Activated CD4-positive, alpha-beta T cell treated with anti-CD3 and anti-CD28 coated beads for 36 hours (primary cell): Measurements from ENCODE around the gene ACOT2. TPM values are rescaled to one million over a fixed set of nuclear protein-coding genes. Genes with fewer than 3 reads are reported as not detected.
"Not testable (repeated sequence)": the region's sequence is repeated elsewhere in the genome, so short reads cannot be mapped to it uniquely, and the experiment has no call there.

ENCODE experiments used
- ATAC-seq: fragments of 200-7000 bp; cut with Tn5 transposase; one replicate; pipeline ENCODE4 v1.10.0; 2021; ENCODE audit warnings: mild to moderate bottlenecking, moderate library complexity
- CTCF ChIA-PET: fragments of 350-600 bp; sonication (Branson Sonifier 250); formaldehyde crosslinking; loops from one replicate; lab custom pipeline; 2021; ENCODE audit warnings: antibody characterized with exemption; lab: Charles Lee
- POLR2A ChIA-PET: fragments of 350-600 bp; sonication (Branson Sonifier 250); formaldehyde crosslinking; loops from one replicate; lab custom pipeline; 2021; ENCODE audit warnings: antibody characterized with exemption, inconsistent platforms; lab: Charles Lee
- DNase-seq: peaks from one replicate; pipeline ENCODE4 v3.0.0-alpha.2; 2020
- H3K27ac Mint-ChIP-seq: one replicate; pipeline ENCODE4 v1.8.0; 2021; ENCODE audit warnings: mixed read lengths
- H3K27me3 Mint-ChIP-seq: one replicate; pipeline ENCODE4 v1.8.0; 2021; ENCODE audit warnings: mixed read lengths
- H3K36me3 Mint-ChIP-seq: one replicate; pipeline ENCODE4 v1.8.0; 2021; ENCODE audit warnings: low read depth, mixed read lengths
- H3K4me1 Mint-ChIP-seq: one replicate; pipeline ENCODE4 v1.8.0; 2021; ENCODE audit warnings: mixed read lengths
- H3K4me3 Mint-ChIP-seq: one replicate; pipeline ENCODE4 v1.8.0; 2021; ENCODE audit warnings: mild to moderate bottlenecking, moderate library complexity, mixed read lengths
- H3K9me3 Mint-ChIP-seq: one replicate; pipeline ENCODE4 v1.8.0; 2021; ENCODE audit warnings: low read depth, mixed read lengths
- intact Hi-C, 2 experiments: fragments of 100-400 bp; cut with DNase I in 1 of 2; cut with micrococcal nuclease in 1 of 2; formaldehyde crosslinking; loops; one replicate each; pipeline versions ENCODE4 v1.14.2 to v1.15.1; 2022 to 2024; cut with DNase I, micrococcal nuclease
- total RNA-seq, 2 experiments: library from RNA; stranded (reverse); gene quantifications; one replicate each; pipeline ENCODE4 v1.2.3, GENCODE V29; 2021

ACOT2 gene
- total RNA-seq, 2 experiments from 2014 or later, result 2.8 to 5.0 TPM

GRCh38 chr14:73589116-73589515 is 20.1 kb downstream of the ACOT2 start:
- Mint-ChIP-seq H3K4me1 (peaks cover 9% of the 10 kb centered on the region), H3K36me3 (peaks cover 2% of the 10 kb centered on the region), H3K27ac (no peak overlapping the region), H3K4me3 (no peak overlapping the region), H3K27me3 (no peaks in the 10 kb centered on the region), H3K9me3 (no peaks in the 10 kb centered on the region)
- DNase-seq, result no peak
- intact Hi-C loops, result no loop called here
- ChIA-PET CTCF (interaction anchor here (0.5 to 1.8 kb wide), 9 partner anchors 19 to 345 kb away, joined by 3 to 12 read pairs (median 4); partner anchors contain the start of gene ACOT6), POLR2A (interaction anchor here (0.6 kb wide), 1 partner anchor 18 kb away, joined by 5 read pairs; no protein-coding TSS in a partner anchor)
- ATAC-seq, result no peak

GRCh38 chr14:73590673-73591004 is 21.6 kb downstream of the ACOT2 start:
- H3K9me3 Mint-ChIP-seq, H3K4me3 Mint-ChIP-seq, ATAC-seq, intact Hi-C loops, H3K27ac Mint-ChIP-seq, H3K27me3 Mint-ChIP-seq, DNase-seq, H3K36me3 Mint-ChIP-seq, H3K4me1 Mint-ChIP-seq: not testable (repeated sequence)
- ChIA-PET POLR2A (interaction anchor here (0.6 to 1.0 kb wide), 2 partner anchors 20 to 36 kb away, joined by 3 to 4 read pairs; no protein-coding TSS in a partner anchor), CTCF (interaction anchor here (0.6 to 1.8 kb wide), 7 partner anchors 9 to 421 kb away, joined by 3 to 12 read pairs (median 4); no protein-coding TSS in a partner anchor)

GRCh38 chr14:73591690-73592449 is 22.9 kb downstream of the ACOT2 start, which contains the start of gene ACOT4:
ACOT4 (plus strand) TSS chr14:73591873; CDS start chr14:73591960, 87 bp downstream.
- Mint-ChIP-seq H3K9me3 (no peaks in the 10 kb centered on the region), H3K4me3 (peak within 1 kb of the TSS; percentile 65), H3K36me3 (peaks cover 2% of the 10 kb centered on the region), H3K27me3 (no peaks in the 10 kb centered on the region), H3K27ac (peak within 1 kb of the TSS; percentile 56), H3K4me1 (peaks cover 9% of the 10 kb centered on the region)
- intact Hi-C loops, result loop anchor here in 1 of 2 experiments (1.0 to 2.0 kb wide), 3 partner anchors 20 to 41 kb away; partner anchors contain the start of genes ACOT2 and ACOT6
- ChIA-PET POLR2A (interaction anchor here (1.0 kb wide), 3 partner anchors 21 to 24 kb away, joined by 3 to 4 read pairs (median 3); partner anchors contain the start of gene ACOT2), CTCF (interaction anchor here (1.4 kb wide), 2 partner anchors 14 to 21 kb away, joined by 5 to 6 read pairs; no protein-coding TSS in a partner anchor)
- ATAC-seq, result peak; percentile 85
- peak; percentile 69 for DNase-seq

GRCh38 chr14:73594491-73594890 is 25.5 kb downstream of the ACOT2 start:
- Mint-ChIP-seq H3K4me3 (no peak overlapping the region), H3K36me3 (peaks cover 2% of the 10 kb centered on the region), H3K27me3 (no peaks in the 10 kb centered on the region), H3K27ac (no peak overlapping the region), H3K4me1 (peaks cover 9% of the 10 kb centered on the region), H3K9me3 (no peaks in the 10 kb centered on the region)
- ATAC-seq (no peak), DNase-seq (no peak)
- POLR2A ChIA-PET, result no interaction called here
- CTCF ChIA-PET, result interaction anchor here (1.2 kb wide), 1 partner anchor 24 kb away, joined by 3 read pairs; no protein-coding TSS in a partner anchor
- intact Hi-C loops, result no loop called here

GRCh38 chr14:73599499-73599898 is 30.5 kb downstream of the ACOT2 start:
- no peak overlapping the region for H3K27ac Mint-ChIP-seq

GRCh38 chr14:73602994-73603393 is 34.0 kb downstream of the ACOT2 start:
- no peak overlapping the region for H3K27ac Mint-ChIP-seq
- POLR2A ChIA-PET, result no interaction called here
- ATAC-seq (no peak), DNase-seq (no peak)
- CTCF ChIA-PET, result no interaction called here
- peaks cover 2% of the 10 kb centered on the region for H3K4me1 Mint-ChIP-seq
- H3K27me3 Mint-ChIP-seq, result no peaks in the 10 kb centered on the region
- H3K9me3 Mint-ChIP-seq, result no peaks in the 10 kb centered on the region
- intact Hi-C loops, result no loop called here
- H3K4me3 Mint-ChIP-seq, result no peak overlapping the region
- H3K36me3 Mint-ChIP-seq, result no peaks in the 10 kb centered on the region

More at GRCh38 chr14:73599499-73599898, 30.5 kb downstream of the ACOT2 start:
- no peaks in the 10 kb centered on the region for H3K27me3 Mint-ChIP-seq
- no peaks in the 10 kb centered on the region for H3K36me3 Mint-ChIP-seq
- ATAC-seq (no peak), DNase-seq (no peak)
- no peaks in the 10 kb centered on the region for H3K9me3 Mint-ChIP-seq
- intact Hi-C loops, result no loop called here
- H3K4me1 Mint-ChIP-seq, result no peaks in the 10 kb centered on the region
- CTCF ChIA-PET, result interaction anchor here (1.2 kb wide), 2 partner anchors 9 to 90 kb away, joined by 3 to 4 read pairs; no protein-coding TSS in a partner anchor
- H3K4me3 Mint-ChIP-seq, result no peak overlapping the region
- POLR2A ChIA-PET, result no interaction called here

GRCh38 chr14:73606271-73606670 is 37.3 kb downstream of the ACOT2 start:
- no peak for DNase-seq
- Mint-ChIP-seq H3K9me3 (no peaks in the 10 kb centered on the region), H3K27me3 (no peaks in the 10 kb centered on the region), H3K4me3 (no peak overlapping the region), H3K27ac (no peak overlapping the region), H3K36me3 (no peaks in the 10 kb centered on the region), H3K4me1 (peaks cover 2% of the 10 kb centered on the region)
- CTCF ChIA-PET, result interaction anchor here (0.6 to 1.9 kb wide), 3 partner anchors 14 to 119 kb away, joined by 3 to 5 read pairs (median 4); partner anchors contain the start of gene ACOT4
- intact Hi-C loops, result no loop called here
- POLR2A ChIA-PET, result interaction anchor here (0.6 kb wide), 1 partner anchor 138 kb away, joined by 6 read pairs; no protein-coding TSS in a partner anchor
- peak; percentile 51 for ATAC-seq

GRCh38 chr14:73607241-73607640 is 38.2 kb downstream of the ACOT2 start:
- H3K27ac Mint-ChIP-seq, result no peak overlapping the region
- DNase-seq (no peak), ATAC-seq (no peak)
- no peaks in the 10 kb centered on the region for H3K9me3 Mint-ChIP-seq
- no peaks in the 10 kb centered on the region for H3K36me3 Mint-ChIP-seq
- H3K4me3 Mint-ChIP-seq, result no peak overlapping the region
- POLR2A ChIA-PET, result no interaction called here
- no peaks in the 10 kb centered on the region for H3K27me3 Mint-ChIP-seq
- CTCF ChIA-PET, result interaction anchor here (0.6 to 0.8 kb wide), 3 partner anchors 37 to 318 kb away, joined by 3 read pairs; no protein-coding TSS in a partner anchor
- H3K4me1 Mint-ChIP-seq, result peaks cover 5% of the 10 kb centered on the region
- intact Hi-C loops, result no loop called here

GRCh38 chr14:73610687-73611086 is 41.7 kb downstream of the ACOT2 start:
- no peak for DNase-seq
- Mint-ChIP-seq H3K27ac (no peak overlapping the region), H3K9me3 (no peaks in the 10 kb centered on the region), H3K27me3 (no peaks in the 10 kb centered on the region), H3K4me1 (peaks cover 8% of the 10 kb centered on the region), H3K36me3 (no peaks in the 10 kb centered on the region), H3K4me3 (no peak overlapping the region)
- no peak for ATAC-seq
- CTCF ChIA-PET, result no interaction called here
- intact Hi-C loops, result no loop called here
- POLR2A ChIA-PET, result no interaction called here

GRCh38 chr14:73612339-73613045 is 43.5 kb downstream of the ACOT2 start, which contains the start of gene ACOT6:
ACOT6 (plus strand) TSS chr14:73612517; CDS start chr14:73612572, 55 bp downstream.
- peaks cover 6% of the 10 kb centered on the region for H3K4me1 Mint-ChIP-seq

More at GRCh38 chr14:73612339-73613045, 43.5 kb downstream of the ACOT2 start, which contains the start of gene ACOT6:
- peak within 1 kb of the TSS; percentile 76 for H3K4me3 Mint-ChIP-seq
- ATAC-seq, result peak; percentile 94
- DNase-seq, result peak; percentile 85
- H3K36me3 Mint-ChIP-seq, result no peaks in the 10 kb centered on the region
- POLR2A ChIA-PET, result interaction anchor here (0.7 to 0.8 kb wide), 2 partner anchors 21 to 42 kb away, joined by 3 to 4 read pairs; partner anchors contain the start of gene ACOT4
- no peaks in the 10 kb centered on the region for H3K27me3 Mint-ChIP-seq
- no peaks in the 10 kb centered on the region for H3K9me3 Mint-ChIP-seq
- peak within 1 kb of the TSS; percentile 80 for H3K27ac Mint-ChIP-seq
- CTCF ChIA-PET, result interaction anchor here (0.7 to 1.3 kb wide), 6 partner anchors 20 to 90 kb away, joined by 3 to 7 read pairs (median 4); partner anchors contain the start of genes ACOT2 and ACOT4
- intact Hi-C loops, result loop anchor here in 1 of 2 experiments (1.0 kb wide), 3 partner anchors 20 to 148 kb away; partner anchors contain the start of gene ACOT2
